HEK293 (cell line): ENCODE measurements around the gene NANS.

Experiments
- CTCF ChIA-PET: fragments of 350-600 bp; formaldehyde crosslinking; extraction: SDS; loops from one replicate; lab custom pipeline; 2021; ENCODE audit warnings: antibody characterized with exemption; lab: Yijun Ruan, JAX
- POLR2A ChIA-PET: fragments of 300-600 bp; formaldehyde crosslinking; extraction: SDS; loops from one replicate; lab custom pipeline; 2020; ENCODE audit warnings: antibody characterized with exemption, inconsistent platforms; lab: Yijun Ruan, JAX
- H3K27ac ChIP-seq: fragments of 200-500 bp; sonication (Bioruptor generic); 2 replicates; pipeline ENCODE4 v1.5.1; 2014; ENCODE audit warnings: low read depth, low read length, control low read depth, inconsistent platforms; ENCODE audit errors: extremely low read depth
- H3K36me3 ChIP-seq, 2 experiments: fragments of 200-500 bp in 1 of 2; sonication (Bioruptor generic) in 1 of 2; 1 replicate in 1 of 2; 2 replicates in 1 of 2; pipeline ENCODE4 v1.5.1; 2014 to 2017; ENCODE audit warnings: inconsistent platforms in 2 of 2, low read length in 2 of 2; ENCODE audit not compliant: control insufficient read depth in 2 of 2, insufficient read depth in 1 of 2
- H3K4me1 ChIP-seq: fragments of 200-500 bp; sonication (Bioruptor generic); 2 replicates; pipeline ENCODE4 v1.5.1; 2014; ENCODE audit warnings: mild to moderate bottlenecking, low read length, inconsistent platforms; ENCODE audit not compliant: control insufficient read depth, insufficient read depth
- H3K4me3 ChIP-seq: 2 replicates; pipeline ENCODE4 v1.5.1; 2011; ENCODE audit warnings: low read depth, mild to moderate bottlenecking, control low read depth, low read length, moderate library complexity
- H3K9me3 ChIP-seq: fragments of 200-500 bp; sonication (Bioruptor generic); 2 replicates; pipeline ENCODE4 v1.5.1; 2014; ENCODE audit warnings: low read depth, low read length, inconsistent platforms; ENCODE audit not compliant: control insufficient read depth, insufficient read depth
- SCRT1 ChIP-seq: fragments of 450-650 bp; formaldehyde crosslinking; IDR thresholded peaks from 2 replicates; pipeline ENCODE4 v1.5.1; 2016; ENCODE audit warnings: missing biosample characterization, missing genetic modification characterization, borderline replicate concordance
- SP7 ChIP-seq: fragments of 450-650 bp; formaldehyde crosslinking; IDR thresholded peaks from 2 replicates; pipeline ENCODE4 v1.5.1; 2016; ENCODE audit warnings: missing biosample characterization, missing genetic modification characterization
- ZBTB1 ChIP-seq: fragments of 450-650 bp; formaldehyde crosslinking; IDR thresholded peaks from 2 replicates; pipeline ENCODE4 v1.5.1; 2016; ENCODE audit warnings: missing biosample characterization, missing genetic modification characterization
- ZBTB17 ChIP-seq: fragments of 450-650 bp; formaldehyde crosslinking; IDR thresholded peaks from 2 replicates; pipeline ENCODE4 v1.5.1; 2016; ENCODE audit warnings: missing biosample characterization, missing genetic modification characterization
- ZFP41 ChIP-seq: fragments of 450-650 bp; formaldehyde crosslinking; IDR thresholded peaks from 2 replicates; pipeline ENCODE4 v1.5.1; 2016; ENCODE audit warnings: missing biosample characterization, missing genetic modification characterization, borderline replicate concordance
- ZNF112 ChIP-seq: fragments of 450-650 bp; formaldehyde crosslinking; IDR thresholded peaks from 2 replicates; pipeline ENCODE4 v1.5.0; 2017; ENCODE audit warnings: missing biosample characterization, missing genetic modification characterization
- ZNF16 ChIP-seq: fragments of 450-650 bp; formaldehyde crosslinking; IDR thresholded peaks from 2 replicates; pipeline ENCODE4 v1.5.1; 2016; ENCODE audit warnings: low read depth, missing biosample characterization, missing genetic modification characterization
- ZNF274 ChIP-seq, 2 experiments: fragments of 200-500 bp in 1 of 2; fragments of 450-650 bp in 1 of 2; sonication (Bioruptor generic) in 1 of 2; formaldehyde crosslinking in 1 of 2; IDR thresholded peaks; 2 replicates each; pipeline versions ENCODE4 v1.5.1 to v1.6.1; 2014 to 2016; ENCODE audit warnings: borderline replicate concordance in 1 of 2, inconsistent platforms in 1 of 2, low read length in 1 of 2, missing biosample characterization in 1 of 2, missing genetic modification characterization in 1 of 2
- ZNF560 ChIP-seq: fragments of 450-650 bp; formaldehyde crosslinking; IDR thresholded peaks from 2 replicates; pipeline ENCODE4 v1.5.1; 2017; ENCODE audit warnings: missing biosample characterization, missing genetic modification characterization, borderline replicate concordance
- ZNF596 ChIP-seq: fragments of 450-650 bp; IDR thresholded peaks from 2 replicates; pipeline ENCODE4 v1.5.0; 2018; ENCODE audit warnings: missing biosample characterization, mild to moderate bottlenecking, missing genetic modification characterization, moderate library complexity
- ZNF654 ChIP-seq: fragments of 450-650 bp; formaldehyde crosslinking; IDR thresholded peaks from 2 replicates; pipeline ENCODE4 v1.5.1; 2016; ENCODE audit warnings: low read depth, missing biosample characterization, missing genetic modification characterization
- ZNF747 ChIP-seq: fragments of 450-650 bp; formaldehyde crosslinking; IDR thresholded peaks from 2 replicates; pipeline ENCODE4 v1.5.1; 2016; ENCODE audit warnings: missing biosample characterization, missing genetic modification characterization
- ZNF792 ChIP-seq: fragments of 450-650 bp; formaldehyde crosslinking; IDR thresholded peaks from 2 replicates; pipeline ENCODE4 v1.5.1; 2016; ENCODE audit warnings: missing biosample characterization, missing genetic modification characterization
- TF ChIP-seq, protein P1 (sequence below): fragments of 450-650 bp; formaldehyde crosslinking; conservative IDR thresholded peaks from 2 replicates; pipeline ENCODE4 v1.5.1; 2016; ENCODE audit warnings: low read depth, missing biosample characterization, missing genetic modification characterization
- TF ChIP-seq, protein P2 (sequence below): fragments of 450-650 bp; formaldehyde crosslinking; IDR thresholded peaks from 2 replicates; pipeline ENCODE4 v1.5.1; 2016; ENCODE audit warnings: missing biosample characterization, missing genetic modification characterization, borderline replicate concordance
- TF ChIP-seq, protein P3 (sequence below): fragments of 450-650 bp; formaldehyde crosslinking; IDR thresholded peaks from 2 replicates; pipeline ENCODE4 v1.5.1; 2017; ENCODE audit warnings: missing biosample characterization, missing genetic modification characterization
- TF ChIP-seq, protein P4 (sequence below): fragments of 450-650 bp; formaldehyde crosslinking; IDR thresholded peaks from 2 replicates; pipeline ENCODE4 v1.5.1; 2016; ENCODE audit warnings: missing biosample characterization, missing genetic modification characterization
- TF ChIP-seq, protein P5 (sequence below): fragments of 450-650 bp; formaldehyde crosslinking; IDR thresholded peaks from 2 replicates; pipeline ENCODE4 v1.5.1; 2016; ENCODE audit warnings: missing biosample characterization, missing genetic modification characterization
- TF ChIP-seq, protein P6 (sequence below): fragments of 450-650 bp; formaldehyde crosslinking; IDR thresholded peaks from 2 replicates; pipeline ENCODE4 v1.5.1; 2017; ENCODE audit warnings: missing biosample characterization, mild to moderate bottlenecking, missing genetic modification characterization, moderate library complexity

NANS gene

DNA sequence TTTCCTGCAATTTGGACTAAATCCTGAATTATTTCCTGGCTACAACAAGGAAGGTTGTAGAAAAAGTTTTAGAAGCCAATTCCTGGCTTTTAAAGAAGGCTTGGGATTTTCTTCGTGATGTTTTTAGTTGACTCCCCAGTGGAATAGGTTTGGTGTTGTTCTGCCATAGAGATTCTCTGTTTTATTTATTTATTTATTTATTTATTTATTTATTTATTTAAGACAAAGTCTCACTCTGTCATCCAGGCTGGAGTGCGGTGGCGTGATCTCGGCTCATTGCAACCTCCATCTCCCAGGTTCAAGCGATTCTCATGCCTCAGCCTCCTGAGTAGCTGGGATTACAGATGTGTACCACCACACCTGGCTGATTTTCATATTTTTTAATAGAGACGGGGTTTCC, 60.6 kb downstream of the NANS start (continued):
- TF ChIP-seq, protein P1, sequence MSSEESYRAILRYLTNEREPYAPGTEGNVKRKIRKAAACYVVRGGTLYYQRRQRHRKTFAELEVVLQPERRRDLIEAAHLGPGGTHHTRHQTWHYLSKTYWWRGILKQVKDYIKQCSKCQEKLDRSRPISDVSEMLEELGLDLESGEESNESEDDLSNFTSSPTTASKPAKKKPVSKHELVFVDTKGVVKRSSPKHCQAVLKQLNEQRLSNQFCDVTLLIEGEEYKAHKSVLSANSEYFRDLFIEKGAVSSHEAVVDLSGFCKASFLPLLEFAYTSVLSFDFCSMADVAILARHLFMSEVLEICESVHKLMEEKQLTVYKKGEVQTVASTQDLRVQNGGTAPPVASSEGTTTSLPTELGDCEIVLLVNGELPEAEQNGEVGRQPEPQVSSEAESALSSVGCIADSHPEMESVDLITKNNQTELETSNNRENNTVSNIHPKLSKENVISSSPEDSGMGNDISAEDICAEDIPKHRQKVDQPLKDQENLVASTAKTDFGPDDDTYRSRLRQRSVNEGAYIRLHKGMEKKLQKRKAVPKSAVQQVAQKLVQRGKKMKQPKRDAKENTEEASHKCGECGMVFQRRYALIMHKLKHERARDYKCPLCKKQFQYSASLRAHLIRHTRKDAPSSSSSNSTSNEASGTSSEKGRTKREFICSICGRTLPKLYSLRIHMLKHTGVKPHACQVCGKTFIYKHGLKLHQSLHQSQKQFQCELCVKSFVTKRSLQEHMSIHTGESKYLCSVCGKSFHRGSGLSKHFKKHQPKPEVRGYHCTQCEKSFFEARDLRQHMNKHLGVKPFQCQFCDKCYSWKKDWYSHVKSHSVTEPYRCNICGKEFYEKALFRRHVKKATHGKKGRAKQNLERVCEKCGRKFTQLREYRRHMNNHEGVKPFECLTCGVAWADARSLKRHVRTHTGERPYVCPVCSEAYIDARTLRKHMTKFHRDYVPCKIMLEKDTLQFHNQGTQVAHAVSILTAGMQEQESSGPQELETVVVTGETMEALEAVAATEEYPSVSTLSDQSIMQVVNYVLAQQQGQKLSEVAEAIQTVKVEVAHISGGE = peak; percentile 59

DNA sequence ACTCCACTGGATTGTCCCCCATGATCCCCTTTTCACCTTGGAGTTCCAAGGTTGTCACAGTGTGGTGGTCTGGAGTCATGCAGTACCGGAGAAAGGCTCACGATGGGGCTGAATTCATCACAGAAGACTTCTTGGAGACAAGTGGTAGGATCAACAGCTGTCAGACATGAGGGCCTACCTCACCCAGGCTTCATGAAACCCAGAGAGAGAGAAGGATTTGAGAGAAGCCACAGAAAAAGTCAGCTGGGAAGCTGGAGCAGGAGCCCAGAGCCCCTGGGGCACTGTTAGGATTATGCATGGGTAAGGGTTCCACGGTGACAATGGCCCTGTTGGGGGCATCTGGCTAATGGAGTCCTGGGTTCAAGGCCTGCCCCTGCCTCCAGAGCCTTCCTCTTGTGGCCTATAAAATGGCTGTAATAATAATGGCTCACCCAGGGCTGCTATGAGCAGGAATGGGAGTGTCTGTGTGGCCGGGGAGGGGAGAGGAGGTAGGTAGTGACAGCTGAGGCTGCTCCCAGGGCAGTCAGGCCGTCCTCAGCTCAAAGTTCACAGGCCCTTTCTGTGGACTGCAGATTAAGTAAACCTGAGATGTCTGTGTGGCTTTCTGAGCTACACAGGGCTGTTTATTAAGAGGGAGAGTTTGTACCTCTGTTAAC, 61.6 kb downstream of the NANS start:
- Histone ChIP-seq H3K36me3 (no peaks in the 10 kb centered on the region; a peak in 1 of 3 replicates), H3K4me3 (peak overlapping the region; percentile 55), H3K9me3 (no peaks in the 10 kb centered on the region), H3K4me1 (no peaks in the 10 kb centered on the region), H3K27ac (no peak overlapping the region; the same call in 1 of the 2 replicates)
- ChIA-PET POLR2A (interaction anchor here (1.4 to 1.6 kb wide), 2 partner anchors 74 to 138 kb away, joined by 5 to 9 read pairs; partner anchors contain the start of genes CORO2A and TBC1D2), CTCF (interaction anchor here (0.8 to 1.8 kb wide), 8 partner anchors 16 to 146 kb away, joined by 3 to 8 read pairs (median 3); no protein-coding TSS in a partner anchor)
- TF ChIP-seq ZNF747 (tag by site-specific recombination) (no peak), ZFP41 (tag by site-specific recombination) (no peak), SCRT1 (tag by site-specific recombination) (peak; percentile 85; the same call in 1 of the 2 replicates), ZNF560 (no peak), SP7 (tag by site-specific recombination) (no peak), ZNF16 (tag by site-specific recombination) (no peak), ZNF792 (no peak), ZNF596 (tag by site-specific recombination) (no peak), ZNF274 (IDR thresholded peaks at IDR 0.05; ENCODE audit: low read length) (no peak), ZNF274 (tag by site-specific recombination; IDR thresholded peaks at IDR 0.05; ENCODE audit: borderline replicate concordance) (no peak), ZBTB1 (tag by site-specific recombination) (no peak), ZNF654 (peak; percentile 27; the same call in 1 of the 2 replicates), ZBTB17 (tag by site-specific recombination) (peak; percentile 58), ZNF112 (tag by site-specific recombination) (no peak)
- TF ChIP-seq, protein P2, sequence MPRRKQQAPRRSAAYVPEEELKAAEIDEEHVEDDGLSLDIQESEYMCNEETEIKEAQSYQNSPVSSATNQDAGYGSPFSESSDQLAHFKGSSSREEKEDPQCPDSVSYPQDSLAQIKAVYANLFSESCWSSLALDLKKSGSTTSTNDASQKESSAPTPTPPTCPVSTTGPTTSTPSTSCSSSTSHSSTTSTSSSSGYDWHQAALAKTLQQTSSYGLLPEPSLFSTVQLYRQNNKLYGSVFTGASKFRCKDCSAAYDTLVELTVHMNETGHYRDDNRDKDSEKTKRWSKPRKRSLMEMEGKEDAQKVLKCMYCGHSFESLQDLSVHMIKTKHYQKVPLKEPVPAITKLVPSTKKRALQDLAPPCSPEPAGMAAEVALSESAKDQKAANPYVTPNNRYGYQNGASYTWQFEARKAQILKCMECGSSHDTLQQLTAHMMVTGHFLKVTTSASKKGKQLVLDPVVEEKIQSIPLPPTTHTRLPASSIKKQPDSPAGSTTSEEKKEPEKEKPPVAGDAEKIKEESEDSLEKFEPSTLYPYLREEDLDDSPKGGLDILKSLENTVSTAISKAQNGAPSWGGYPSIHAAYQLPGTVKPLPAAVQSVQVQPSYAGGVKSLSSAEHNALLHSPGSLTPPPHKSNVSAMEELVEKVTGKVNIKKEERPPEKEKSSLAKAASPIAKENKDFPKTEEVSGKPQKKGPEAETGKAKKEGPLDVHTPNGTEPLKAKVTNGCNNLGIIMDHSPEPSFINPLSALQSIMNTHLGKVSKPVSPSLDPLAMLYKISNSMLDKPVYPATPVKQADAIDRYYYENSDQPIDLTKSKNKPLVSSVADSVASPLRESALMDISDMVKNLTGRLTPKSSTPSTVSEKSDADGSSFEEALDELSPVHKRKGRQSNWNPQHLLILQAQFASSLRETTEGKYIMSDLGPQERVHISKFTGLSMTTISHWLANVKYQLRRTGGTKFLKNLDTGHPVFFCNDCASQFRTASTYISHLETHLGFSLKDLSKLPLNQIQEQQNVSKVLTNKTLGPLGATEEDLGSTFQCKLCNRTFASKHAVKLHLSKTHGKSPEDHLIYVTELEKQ (tag by site-specific recombination) = no peak
- TF ChIP-seq, protein P3, sequence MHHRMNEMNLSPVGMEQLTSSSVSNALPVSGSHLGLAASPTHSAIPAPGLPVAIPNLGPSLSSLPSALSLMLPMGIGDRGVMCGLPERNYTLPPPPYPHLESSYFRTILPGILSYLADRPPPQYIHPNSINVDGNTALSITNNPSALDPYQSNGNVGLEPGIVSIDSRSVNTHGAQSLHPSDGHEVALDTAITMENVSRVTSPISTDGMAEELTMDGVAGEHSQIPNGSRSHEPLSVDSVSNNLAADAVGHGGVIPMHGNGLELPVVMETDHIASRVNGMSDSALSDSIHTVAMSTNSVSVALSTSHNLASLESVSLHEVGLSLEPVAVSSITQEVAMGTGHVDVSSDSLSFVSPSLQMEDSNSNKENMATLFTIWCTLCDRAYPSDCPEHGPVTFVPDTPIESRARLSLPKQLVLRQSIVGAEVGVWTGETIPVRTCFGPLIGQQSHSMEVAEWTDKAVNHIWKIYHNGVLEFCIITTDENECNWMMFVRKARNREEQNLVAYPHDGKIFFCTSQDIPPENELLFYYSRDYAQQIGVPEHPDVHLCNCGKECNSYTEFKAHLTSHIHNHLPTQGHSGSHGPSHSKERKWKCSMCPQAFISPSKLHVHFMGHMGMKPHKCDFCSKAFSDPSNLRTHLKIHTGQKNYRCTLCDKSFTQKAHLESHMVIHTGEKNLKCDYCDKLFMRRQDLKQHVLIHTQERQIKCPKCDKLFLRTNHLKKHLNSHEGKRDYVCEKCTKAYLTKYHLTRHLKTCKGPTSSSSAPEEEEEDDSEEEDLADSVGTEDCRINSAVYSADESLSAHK (tag by site-specific recombination) = no peak
- TF ChIP-seq, protein P4, sequence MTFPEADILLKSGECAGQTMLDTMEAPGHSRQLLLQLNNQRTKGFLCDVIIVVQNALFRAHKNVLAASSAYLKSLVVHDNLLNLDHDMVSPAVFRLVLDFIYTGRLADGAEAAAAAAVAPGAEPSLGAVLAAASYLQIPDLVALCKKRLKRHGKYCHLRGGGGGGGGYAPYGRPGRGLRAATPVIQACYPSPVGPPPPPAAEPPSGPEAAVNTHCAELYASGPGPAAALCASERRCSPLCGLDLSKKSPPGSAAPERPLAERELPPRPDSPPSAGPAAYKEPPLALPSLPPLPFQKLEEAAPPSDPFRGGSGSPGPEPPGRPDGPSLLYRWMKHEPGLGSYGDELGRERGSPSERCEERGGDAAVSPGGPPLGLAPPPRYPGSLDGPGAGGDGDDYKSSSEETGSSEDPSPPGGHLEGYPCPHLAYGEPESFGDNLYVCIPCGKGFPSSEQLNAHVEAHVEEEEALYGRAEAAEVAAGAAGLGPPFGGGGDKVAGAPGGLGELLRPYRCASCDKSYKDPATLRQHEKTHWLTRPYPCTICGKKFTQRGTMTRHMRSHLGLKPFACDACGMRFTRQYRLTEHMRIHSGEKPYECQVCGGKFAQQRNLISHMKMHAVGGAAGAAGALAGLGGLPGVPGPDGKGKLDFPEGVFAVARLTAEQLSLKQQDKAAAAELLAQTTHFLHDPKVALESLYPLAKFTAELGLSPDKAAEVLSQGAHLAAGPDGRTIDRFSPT (tag by site-specific recombination) = no peak
- TF ChIP-seq, protein P5, sequence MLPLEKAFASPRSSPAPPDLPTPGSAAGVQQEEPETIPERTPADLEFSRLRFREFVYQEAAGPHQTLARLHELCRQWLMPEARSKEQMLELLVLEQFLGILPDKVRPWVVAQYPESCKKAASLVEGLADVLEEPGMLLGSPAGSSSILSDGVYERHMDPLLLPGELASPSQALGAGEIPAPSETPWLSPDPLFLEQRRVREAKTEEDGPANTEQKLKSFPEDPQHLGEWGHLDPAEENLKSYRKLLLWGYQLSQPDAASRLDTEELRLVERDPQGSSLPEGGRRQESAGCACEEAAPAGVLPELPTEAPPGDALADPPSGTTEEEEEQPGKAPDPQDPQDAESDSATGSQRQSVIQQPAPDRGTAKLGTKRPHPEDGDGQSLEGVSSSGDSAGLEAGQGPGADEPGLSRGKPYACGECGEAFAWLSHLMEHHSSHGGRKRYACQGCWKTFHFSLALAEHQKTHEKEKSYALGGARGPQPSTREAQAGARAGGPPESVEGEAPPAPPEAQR = no peak
- TF ChIP-seq, protein P6, sequence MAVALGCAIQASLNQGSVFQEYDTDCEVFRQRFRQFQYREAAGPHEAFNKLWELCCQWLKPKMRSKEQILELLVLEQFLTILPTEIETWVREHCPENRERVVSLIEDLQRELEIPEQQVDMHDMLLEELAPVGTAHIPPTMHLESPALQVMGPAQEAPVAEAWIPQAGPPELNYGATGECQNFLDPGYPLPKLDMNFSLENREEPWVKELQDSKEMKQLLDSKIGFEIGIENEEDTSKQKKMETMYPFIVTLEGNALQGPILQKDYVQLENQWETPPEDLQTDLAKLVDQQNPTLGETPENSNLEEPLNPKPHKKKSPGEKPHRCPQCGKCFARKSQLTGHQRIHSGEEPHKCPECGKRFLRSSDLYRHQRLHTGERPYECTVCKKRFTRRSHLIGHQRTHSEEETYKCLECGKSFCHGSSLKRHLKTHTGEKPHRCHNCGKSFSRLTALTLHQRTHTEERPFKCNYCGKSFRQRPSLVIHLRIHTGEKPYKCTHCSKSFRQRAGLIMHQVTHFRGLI (tag by site-specific recombination) = no peak
